Right ventricle myocardium inferior (tissue), 1 donor: ENCODE measurements around the gene UQCRFS1. TPM values are rescaled to one million over a fixed set of nuclear protein-coding genes. Genes with fewer than 3 reads are reported as not detected.
"Not testable (repeated sequence)": the region's sequence is repeated elsewhere in the genome, so short reads cannot be mapped to it uniquely, and the experiment has no call there.

ENCODE experiments used
- ATAC-seq: fragments of 200-7000 bp; cut with Tn5 transposase; one replicate; pipeline ENCODE4 v1.9.1; 2020; ENCODE audit warnings: mild to moderate bottlenecking, moderate library complexity
- DNase-seq: peaks from one replicate; pipeline ENCODE4 v3.0.0; 2021; ENCODE audit errors: missing footprints
- intact Hi-C: fragments of 100-400 bp; cut with DNase I; formaldehyde crosslinking; loops from one replicate; pipeline ENCODE4 v1.11.0; 2022
- long read RNA-seq: library from polyadenylated mRNA; unstranded; transcript quantifications from one replicate; pipeline ENCODE4 v2.0.0, GENCODE V29; 2021
- total RNA-seq: library from RNA; stranded (reverse); fragmentation: NEBNext Ultra II Directional; extraction: Animal tissue kit (Norgen Biotek cat#: 25700); gene quantifications from one replicate; pipeline ENCODE4 v1.2.1, GENCODE V29; 2021
- donor health status: DM: no; HTN: yes; CAD: no; lungs with severe emphysema.

The UQCRFS1 gene
- 168 TPM for total RNA-seq
- long read RNA-seq, transcript UQCRFS1-201 (2 exons, 3,475 nt), result major isoform, 544 of 547 reads
- long read RNA-seq, partial matches to known transcripts, result 2 of 547 reads
- long read RNA-seq, other reads (novel, unspliced or antisense), result 1 of 547 reads

- peak; percentile 97 for DNase-seq
- peak; percentile 99 for ATAC-seq
- intact Hi-C loops, result loop anchor here (10.0 kb wide), 1 partner anchor 452 kb away; the partner anchor contains the start of gene PLEKHF1
These were observed at the start of gene UQCRFS1 for GRCh38 chr19:29212648-29213573. TSS of gene UQCRFS1 (minus strand) at chr19:29213151. CDS start at chr19:29213118, 33 bp downstream.

GRCh38 chr19:29262085-29262484, 49.1 kb upstream of the UQCRFS1 start:
- no peak for DNase-seq
- no peak for ATAC-seq
- intact Hi-C loops, result loop anchor here (10.0 kb wide), 1 partner anchor 527 kb away; no protein-coding TSS in a partner anchor

GRCh38 chr19:29260477-29261317, 47.7 kb upstream of the UQCRFS1 start:
- intact Hi-C loops, result loop anchor here (10.0 kb wide), 1 partner anchor 526 kb away; no protein-coding TSS in a partner anchor
- ATAC-seq, result no peak
- DNase-seq, result no peak

- DNase-seq (no peak), ATAC-seq (peak; percentile 31)
- intact Hi-C loops, result loop anchor here (10.0 kb wide), 1 partner anchor 525 kb away; no protein-coding TSS in a partner anchor
These were observed 46.9 kb upstream of the UQCRFS1 start for GRCh38 chr19:29259867-29260281.

- ATAC-seq, result no peak
- intact Hi-C loops, result no loop called here
- DNase-seq, result no peak
These were observed 46.2 kb upstream of the UQCRFS1 start for GRCh38 chr19:29259153-29259552.

- no peak for DNase-seq
- ATAC-seq, result no peak
- intact Hi-C loops, result no loop called here
These were observed 43.6 kb upstream of the UQCRFS1 start for GRCh38 chr19:29256516-29256915.

GRCh38 chr19:29255912-29256311, 43.0 kb upstream of the UQCRFS1 start:
- ATAC-seq (no peak), DNase-seq (no peak)
- intact Hi-C loops, result no loop called here

GRCh38 chr19:29255006-29255405, 42.1 kb upstream of the UQCRFS1 start:
- no peak for DNase-seq
- intact Hi-C loops, result no loop called here
- ATAC-seq, result no peak

- intact Hi-C loops, ATAC-seq, DNase-seq: not testable (repeated sequence)
These were observed 36.8 kb upstream of the UQCRFS1 start for GRCh38 chr19:29249798-29250197.

- no peak for ATAC-seq
- intact Hi-C loops, result no loop called here
- DNase-seq, result no peak
These were observed 35.4 kb upstream of the UQCRFS1 start for GRCh38 chr19:29248332-29248844.

GRCh38 chr19:29247872-29248271, 34.9 kb upstream of the UQCRFS1 start:
- no peak for ATAC-seq
- DNase-seq, result no peak
- intact Hi-C loops, result no loop called here

- ATAC-seq, result no peak
- intact Hi-C loops, result no loop called here
- no peak for DNase-seq
These were observed 34.5 kb upstream of the UQCRFS1 start for GRCh38 chr19:29247471-29247870.

- ATAC-seq, result no peak
- intact Hi-C loops, result no loop called here
- no peak for DNase-seq
These were observed 34.1 kb upstream of the UQCRFS1 start for GRCh38 chr19:29247051-29247450.

- no peak for ATAC-seq
- DNase-seq, result no peak
- intact Hi-C loops, result no loop called here
These were observed 32.3 kb upstream of the UQCRFS1 start for GRCh38 chr19:29245215-29245614.

GRCh38 chr19:29241324-29241723, 28.4 kb upstream of the UQCRFS1 start:
- no peak for ATAC-seq
- DNase-seq, result no peak
- intact Hi-C loops, result no loop called here

- no peak for DNase-seq
- intact Hi-C loops, result no loop called here
- no peak for ATAC-seq
These were observed 26.3 kb upstream of the UQCRFS1 start for GRCh38 chr19:29239213-29239776.

- ATAC-seq, result no peak
- DNase-seq, result no peak
- intact Hi-C loops, result no loop called here
These were observed 20.6 kb upstream of the UQCRFS1 start for GRCh38 chr19:29233591-29233990.

- ATAC-seq (no peak), DNase-seq (no peak)
- intact Hi-C loops, result no loop called here
These were observed 19.4 kb upstream of the UQCRFS1 start for GRCh38 chr19:29232315-29232852.
